ENCODE results near the gene SPACA4. TPM values are rescaled to one million over a fixed set of nuclear protein-coding genes. Genes with fewer than 3 reads are reported as not detected.

SPACA4 gene
- total and polyA plus RNA-seq, 9 of the 15 experiments (the other 6 are each of a cell fraction or from before 2014, with no cell fraction given) = not detected

GRCh38 chr19:48645620-48646000 is 39.1 kb downstream of the SPACA4 start (continued):
- TF ChIP-seq ATF3 (IDR thresholded peaks at IDR 0.05) (no peak), ATF3 (CRISPR knock-in tag; conservative IDR thresholded peaks at IDR 0.05) (no peak), HDAC6 (IDR thresholded peaks at IDR 0.05; ENCODE audit: low read depth, low read length) (no peak), SPI1 (IDR thresholded peaks at IDR 0.05; ENCODE audit: borderline replicate concordance, low read depth, low read length) (peak; percentile 50; the same call in 1 of the 2 replicates), RBM39 (optimal IDR thresholded peaks at IDR 0.05; ENCODE audit: low read depth, low read length) (no peak), NFIX (CRISPR knock-in tag; IDR thresholded peaks at IDR 0.05; ENCODE audit: low read depth) (no peak), E2F8 (IDR thresholded peaks at IDR 0.05; ENCODE audit: low read depth, partially characterized antibody) (no peak), MEIS2 (IDR thresholded peaks at IDR 0.05; ENCODE audit: partially characterized antibody) (no peak), ZBTB7A (IDR thresholded peaks at IDR 0.05; ENCODE audit: borderline replicate concordance, control insufficient read depth, low read depth, low read length) (0 out of 2 replicates have a peak, but pooled peaks have one; percentile 83), RBM34 (IDR thresholded peaks at IDR 0.05; ENCODE audit: borderline replicate concordance, insufficient read depth, low read length) (no peak), THRB (CRISPR knock-in tag; conservative IDR thresholded peaks at IDR 0.05) (peak; percentile 75; the same call in 1 of the 2 replicates), TAL1 (IDR thresholded peaks at IDR 0.05) (no peak), PHF8 (IDR thresholded peaks at IDR 0.05; ENCODE audit: borderline replicate concordance, low read length) (peak; percentile 10; the same call in 1 of the 2 replicates), DNMT1 (IDR thresholded peaks at IDR 0.05) (no peak), CTCFL (IDR thresholded peaks at IDR 0.05; ENCODE audit: borderline replicate concordance, insufficient read depth, low read depth, low read length, poor library complexity, severe bottlenecking) (no peak), ZNF696 (CRISPR knock-in tag; conservative IDR thresholded peaks at IDR 0.05) (no peak), ZMIZ1 (IDR thresholded peaks at IDR 0.05; ENCODE audit: low read depth in 2 of 2, low read length in 2 of 2) (no peak)
